Progenitor cell of endocrine pancreas (in vitro differentiated cells): ENCODE data around the gene SLC16A10. TPM values are rescaled to one million over a fixed set of nuclear protein-coding genes. Genes with fewer than 3 reads are reported as not detected.
"Not testable (repeated sequence)": the region's sequence is repeated elsewhere in the genome, so short reads cannot be mapped to it uniquely, and the experiment has no call there.

Experiments
- DNase-seq: peaks from one replicate; pipeline ENCODE4 v3.0.0; 2021; ENCODE audit warnings: low spot score; ENCODE audit not compliant: unreplicated experiment
- H3K27ac Mint-ChIP-seq: 2 replicates; pipeline ENCODE4 v1.8.0; 2021; ENCODE audit warnings: mild to moderate bottlenecking, moderate library complexity, mixed read lengths
- H3K27me3 Mint-ChIP-seq: 2 replicates; pipeline ENCODE4 v1.8.0; 2021; ENCODE audit warnings: mixed read lengths
- H3K36me3 Mint-ChIP-seq: 2 replicates; pipeline ENCODE4 v1.8.0; 2022; ENCODE audit warnings: mixed read lengths; ENCODE audit not compliant: insufficient read depth
- H3K4me1 Mint-ChIP-seq: 2 replicates; pipeline ENCODE4 v1.8.0; 2021; ENCODE audit warnings: low read depth, mixed read lengths
- H3K4me3 Mint-ChIP-seq: 2 replicates; pipeline ENCODE4 v1.8.0; 2021; ENCODE audit warnings: low read depth, mild to moderate bottlenecking, moderate library complexity, mixed read lengths
- H3K9me3 Mint-ChIP-seq: 2 replicates; pipeline ENCODE4 v1.8.0; 2021; ENCODE audit warnings: low read depth, mixed read lengths
- total RNA-seq: library from RNA; stranded (reverse); gene quantifications from 2 replicates; pipeline ENCODE4 v1.2.1, GENCODE V29; 2021
- TF ChIP-seq, protein P1 (sequence below): fragments of 200-600 bp; sonication (generic); IDR thresholded peaks from one replicate; pipeline ENCODE4 v1.5.0; 2021; ENCODE audit warnings: antibody characterized with exemption, mild to moderate bottlenecking; ENCODE audit not compliant: unreplicated experiment

The SLC16A10 gene
- total RNA-seq, 1 donor from 2014 or later, result 7.0 TPM

DNA sequence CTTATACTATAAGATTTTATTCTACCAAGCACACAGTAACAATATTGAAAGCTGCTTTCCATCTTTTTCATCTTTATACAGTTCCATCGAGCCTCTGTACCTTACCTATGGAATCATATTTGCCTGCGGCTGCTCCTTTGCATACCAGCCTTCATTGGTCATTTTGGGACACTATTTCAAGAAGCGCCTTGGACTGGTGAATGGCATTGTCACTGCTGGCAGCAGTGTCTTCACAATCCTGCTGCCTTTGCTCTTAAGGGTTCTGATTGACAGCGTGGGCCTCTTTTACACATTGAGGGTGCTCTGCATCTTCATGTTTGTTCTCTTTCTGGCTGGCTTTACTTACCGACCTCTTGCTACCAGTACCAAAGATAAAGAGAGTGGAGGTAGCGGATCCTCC lies 89.8 kb downstream of the SLC16A10 start:
- DNase-seq, result no peak
- Mint-ChIP-seq H3K4me1 (peaks cover 8% of the 10 kb centered on the region), H3K27ac (no peak overlapping the region), H3K9me3 (no peaks in the 10 kb centered on the region), H3K27me3 (no peaks in the 10 kb centered on the region), H3K4me3 (no peak overlapping the region), H3K36me3 (no peaks in the 10 kb centered on the region)
- TF ChIP-seq, protein P1, sequence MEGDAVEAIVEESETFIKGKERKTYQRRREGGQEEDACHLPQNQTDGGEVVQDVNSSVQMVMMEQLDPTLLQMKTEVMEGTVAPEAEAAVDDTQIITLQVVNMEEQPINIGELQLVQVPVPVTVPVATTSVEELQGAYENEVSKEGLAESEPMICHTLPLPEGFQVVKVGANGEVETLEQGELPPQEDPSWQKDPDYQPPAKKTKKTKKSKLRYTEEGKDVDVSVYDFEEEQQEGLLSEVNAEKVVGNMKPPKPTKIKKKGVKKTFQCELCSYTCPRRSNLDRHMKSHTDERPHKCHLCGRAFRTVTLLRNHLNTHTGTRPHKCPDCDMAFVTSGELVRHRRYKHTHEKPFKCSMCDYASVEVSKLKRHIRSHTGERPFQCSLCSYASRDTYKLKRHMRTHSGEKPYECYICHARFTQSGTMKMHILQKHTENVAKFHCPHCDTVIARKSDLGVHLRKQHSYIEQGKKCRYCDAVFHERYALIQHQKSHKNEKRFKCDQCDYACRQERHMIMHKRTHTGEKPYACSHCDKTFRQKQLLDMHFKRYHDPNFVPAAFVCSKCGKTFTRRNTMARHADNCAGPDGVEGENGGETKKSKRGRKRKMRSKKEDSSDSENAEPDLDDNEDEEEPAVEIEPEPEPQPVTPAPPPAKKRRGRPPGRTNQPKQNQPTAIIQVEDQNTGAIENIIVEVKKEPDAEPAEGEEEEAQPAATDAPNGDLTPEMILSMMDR, result no peak

- DNase-seq, result no peak
- Mint-ChIP-seq H3K4me1 (no peaks in the 10 kb centered on the region), H3K36me3 (no peaks in the 10 kb centered on the region), H3K27me3 (no peaks in the 10 kb centered on the region), H3K4me3 (no peak overlapping the region), H3K27ac (no peak overlapping the region), H3K9me3 (no peaks in the 10 kb centered on the region)
- TF ChIP-seq, protein P1, result no peak
These were observed 96.6 kb downstream of the SLC16A10 start for GRCh38 chr6:111183702-111184517.

DNA sequence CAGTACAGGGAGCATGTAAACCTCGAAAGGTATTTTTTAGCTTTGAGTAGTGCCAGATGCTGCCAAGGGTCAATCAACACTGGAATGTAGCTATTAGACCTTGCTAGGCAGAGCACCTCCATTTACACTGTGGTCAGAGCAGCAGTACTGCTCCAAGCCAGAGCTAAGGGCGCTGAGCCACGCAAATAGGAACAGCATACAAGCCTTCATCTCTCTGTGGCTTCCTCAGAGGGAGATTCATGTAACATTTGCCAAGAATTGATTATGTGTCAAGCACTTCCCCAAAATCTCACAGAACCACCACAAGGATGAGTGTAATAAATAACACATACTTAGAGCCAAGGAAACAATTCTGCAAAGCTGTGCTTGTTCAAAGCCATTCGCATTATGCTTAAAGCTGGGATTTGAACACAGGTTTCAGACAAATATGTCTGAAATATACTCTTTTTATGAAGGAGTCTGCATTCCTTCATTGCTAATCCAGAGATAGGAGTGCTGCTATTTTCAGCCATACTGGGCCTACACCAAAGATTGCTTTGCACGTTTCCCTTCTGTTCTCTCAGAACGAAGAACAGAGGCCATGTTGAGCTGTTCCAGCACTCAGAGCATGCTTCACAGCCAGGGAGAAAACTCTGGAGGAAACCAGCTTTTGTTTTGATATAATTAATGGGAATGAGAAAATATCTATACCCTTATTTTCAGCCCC lies 97.7 kb downstream of the SLC16A10 start:
- no peaks in the 10 kb centered on the region for H3K27me3 Mint-ChIP-seq
- DNase-seq, result no peak
- no peaks in the 10 kb centered on the region for H3K36me3 Mint-ChIP-seq
- no peak overlapping the region for H3K27ac Mint-ChIP-seq
- peaks cover 7% of the 10 kb centered on the region for H3K9me3 Mint-ChIP-seq
- TF ChIP-seq, protein P1, result no peak
- no peak overlapping the region for H3K4me3 Mint-ChIP-seq
- no peaks in the 10 kb centered on the region for H3K4me1 Mint-ChIP-seq

GRCh38 chr6:111185954-111186353 lies 98.7 kb downstream of the SLC16A10 start:
- no peak overlapping the region for H3K4me3 Mint-ChIP-seq

GRCh38 chr6:111187874-111188273 lies 100.6 kb downstream of the SLC16A10 start:
- DNase-seq, result no peak
- TF ChIP-seq, protein P1, result no peak
- no peak overlapping the region for H3K27ac Mint-ChIP-seq
- H3K9me3 Mint-ChIP-seq, result peaks cover 10% of the 10 kb centered on the region
- no peak overlapping the region for H3K4me3 Mint-ChIP-seq
- H3K27me3 Mint-ChIP-seq, result no peaks in the 10 kb centered on the region
- peaks cover 2% of the 10 kb centered on the region for H3K36me3 Mint-ChIP-seq
- no peaks in the 10 kb centered on the region for H3K4me1 Mint-ChIP-seq

More at GRCh38 chr6:111185954-111186353, 98.7 kb downstream of the SLC16A10 start:
- H3K36me3 Mint-ChIP-seq, result no peaks in the 10 kb centered on the region
- no peaks in the 10 kb centered on the region for H3K4me1 Mint-ChIP-seq
- TF ChIP-seq, protein P1, result no peak
- H3K27me3 Mint-ChIP-seq, result no peaks in the 10 kb centered on the region
- no peak for DNase-seq
- no peak overlapping the region for H3K27ac Mint-ChIP-seq
- peaks cover 8% of the 10 kb centered on the region for H3K9me3 Mint-ChIP-seq

- H3K27me3 Mint-ChIP-seq, H3K27ac Mint-ChIP-seq, H3K4me3 Mint-ChIP-seq, H3K36me3 Mint-ChIP-seq, H3K4me1 Mint-ChIP-seq, DNase-seq: not testable (repeated sequence)
- peaks cover 10% of the 10 kb centered on the region for H3K9me3 Mint-ChIP-seq
These were observed 102.4 kb downstream of the SLC16A10 start for GRCh38 chr6:111189666-111190210.
